WTC11 (cell line): ENCODE results near the gene PTPRU. TPM values are rescaled to one million over a fixed set of nuclear protein-coding genes. Genes with fewer than 3 reads are reported as not detected.

ENCODE experiments used
- ATAC-seq: fragments of 200-7000 bp; cut with Tn5 transposase; 2 replicates; pipeline ENCODE4 v1.10.0; 2021; ENCODE audit warnings: mild to moderate bottlenecking, moderate library complexity
- CTCF ChIA-PET: fragments of 300-600 bp; sonication (Branson Sonifier 250); formaldehyde crosslinking; loops from one replicate; lab custom pipeline; 2021; ENCODE audit warnings: antibody characterized with exemption; lab: Charles Lee
- POLR2A ChIA-PET: fragments of 350-600 bp; sonication (Branson Sonifier 250); formaldehyde crosslinking; loops from one replicate; lab custom pipeline; 2021; ENCODE audit warnings: antibody characterized with exemption; lab: Charles Lee
- DNase-seq: peaks from one replicate; pipeline ENCODE4 v3.0.0; 2021; ENCODE audit warnings: low spot score
- H3K27ac Mint-ChIP-seq: 2 replicates; pipeline ENCODE4 v1.8.0; 2021; ENCODE audit warnings: mixed read lengths
- H3K27me3 Mint-ChIP-seq: 2 replicates; pipeline ENCODE4 v1.8.0; 2021; ENCODE audit warnings: low read depth, mild to moderate bottlenecking, moderate library complexity, mixed read lengths
- H3K36me3 Mint-ChIP-seq: 2 replicates; pipeline ENCODE4 v1.8.0; 2021; ENCODE audit warnings: mixed read lengths
- H3K4me1 Mint-ChIP-seq: 2 replicates; pipeline ENCODE4 v1.8.0; 2022; ENCODE audit warnings: mixed read lengths
- H3K4me3 Mint-ChIP-seq: 2 replicates; pipeline ENCODE4 v1.8.0; 2021; ENCODE audit warnings: mild to moderate bottlenecking, moderate library complexity, mixed read lengths
- H3K9me3 Mint-ChIP-seq: 2 replicates; pipeline ENCODE4 v1.8.0; 2021; ENCODE audit warnings: mixed read lengths
- ELF4 ChIP-seq: sonication (generic); formaldehyde crosslinking; IDR thresholded peaks from 2 replicates; pipeline ENCODE4 v1.8.1; 2022; ENCODE audit warnings: low read depth, mild to moderate bottlenecking, moderate library complexity, missing genetic modification reagents
- ESRRA ChIP-seq: sonication (generic); formaldehyde crosslinking; IDR thresholded peaks from 2 replicates; pipeline ENCODE4 v1.8.1; 2022; ENCODE audit warnings: mild to moderate bottlenecking, missing genetic modification reagents, borderline replicate concordance
- FOXP1 ChIP-seq: sonication (generic); formaldehyde crosslinking; IDR thresholded peaks from 2 replicates; pipeline ENCODE4 v1.8.0; 2022; ENCODE audit warnings: missing genetic modification reagents, mild to moderate bottlenecking, moderate library complexity, borderline replicate concordance
- IRF1 ChIP-seq: sonication (generic); formaldehyde crosslinking; IDR thresholded peaks from 2 replicates; pipeline ENCODE4 v1.8.0; 2023; ENCODE audit warnings: missing genetic modification reagents
- JUN ChIP-seq: sonication (generic); formaldehyde crosslinking; IDR thresholded peaks from 2 replicates; pipeline ENCODE4 v1.8.0; 2023; ENCODE audit warnings: mild to moderate bottlenecking, missing genetic modification reagents
- KAT7 ChIP-seq: sonication (generic); formaldehyde crosslinking; IDR thresholded peaks from 2 replicates; pipeline ENCODE4 v1.8.1; 2023; ENCODE audit warnings: missing genetic modification reagents, mild to moderate bottlenecking, borderline replicate concordance
- NFATC4 ChIP-seq: fragments of 250-450 bp; sonication (Bioruptor Pico); IDR thresholded peaks from 2 replicates; pipeline ENCODE4 v1.9.0; 2021; ENCODE audit warnings: mild to moderate bottlenecking
- NFE2L1 ChIP-seq: sonication (generic); formaldehyde crosslinking; IDR thresholded peaks from 2 replicates; pipeline ENCODE4 v1.8.1; 2023; ENCODE audit warnings: missing genetic modification reagents
- NFYB ChIP-seq: sonication (generic); formaldehyde crosslinking; conservative IDR thresholded peaks from 2 replicates; pipeline ENCODE4 v1.8.0; 2022; ENCODE audit warnings: low read depth, missing genetic modification reagents
- PRDM15 ChIP-seq: sonication (generic); formaldehyde crosslinking; IDR thresholded peaks from 2 replicates; pipeline ENCODE4 v1.8.0; 2022; ENCODE audit warnings: missing genetic modification reagents
- RELA ChIP-seq: sonication (generic); formaldehyde crosslinking; IDR thresholded peaks from 2 replicates; pipeline ENCODE4 v1.8.1; 2022; ENCODE audit warnings: missing genetic modification reagents, mild to moderate bottlenecking, borderline replicate concordance
- RORB ChIP-seq: fragments of 250-450 bp; sonication (Bioruptor Pico); IDR thresholded peaks from 2 replicates; pipeline ENCODE4 v1.9.0; 2021; ENCODE audit warnings: mild to moderate bottlenecking
- SOX15 ChIP-seq: fragments of 250-450 bp; sonication (Bioruptor Pico); IDR thresholded peaks from 2 replicates; pipeline ENCODE4 v1.9.0; 2021; ENCODE audit warnings: mild to moderate bottlenecking
- TP53 ChIP-seq: sonication (generic); formaldehyde crosslinking; IDR thresholded peaks from 2 replicates; pipeline ENCODE4 v1.8.1; 2023; ENCODE audit warnings: mild to moderate bottlenecking, missing genetic modification reagents
- ZBTB21 ChIP-seq: sonication (generic); formaldehyde crosslinking; IDR thresholded peaks from 2 replicates; pipeline ENCODE4 v1.8.1; 2023; ENCODE audit warnings: mild to moderate bottlenecking, missing genetic modification reagents, borderline replicate concordance
- ZMAT4 ChIP-seq: fragments of 250-450 bp; sonication (Bioruptor Pico); IDR thresholded peaks from 2 replicates; pipeline ENCODE4 v1.9.0; 2021; ENCODE audit warnings: mild to moderate bottlenecking
- ZNF121 ChIP-seq: sonication (generic); formaldehyde crosslinking; IDR thresholded peaks from 2 replicates; pipeline ENCODE4 v1.8.0; 2023; ENCODE audit warnings: missing genetic modification reagents
- ZNF317 ChIP-seq: sonication (generic); formaldehyde crosslinking; IDR thresholded peaks from 2 replicates; pipeline ENCODE4 v1.8.1; 2023; ENCODE audit warnings: low read depth, mild to moderate bottlenecking, moderate library complexity, missing genetic modification reagents, borderline replicate concordance
- ZSCAN18 ChIP-seq: fragments of 250-450 bp; sonication (Bioruptor Pico); IDR thresholded peaks from 2 replicates; pipeline ENCODE4 v2.1.2; 2022; ENCODE audit warnings: mild to moderate bottlenecking, moderate library complexity
- total RNA-seq: library from RNA; stranded (reverse); gene quantifications from 3 replicates; pipeline ENCODE4 v1.2.3, GENCODE V29; 2021
- TF ChIP-seq, protein P1 (sequence below): fragments of 250-450 bp; sonication (Bioruptor Pico); IDR thresholded peaks from 2 replicates; pipeline ENCODE4 v1.9.0; 2021; ENCODE audit warnings: mild to moderate bottlenecking, borderline replicate concordance

PTPRU gene
- total RNA-seq, 1 experiment from 2014 or later: 75.4 TPM

DNA sequence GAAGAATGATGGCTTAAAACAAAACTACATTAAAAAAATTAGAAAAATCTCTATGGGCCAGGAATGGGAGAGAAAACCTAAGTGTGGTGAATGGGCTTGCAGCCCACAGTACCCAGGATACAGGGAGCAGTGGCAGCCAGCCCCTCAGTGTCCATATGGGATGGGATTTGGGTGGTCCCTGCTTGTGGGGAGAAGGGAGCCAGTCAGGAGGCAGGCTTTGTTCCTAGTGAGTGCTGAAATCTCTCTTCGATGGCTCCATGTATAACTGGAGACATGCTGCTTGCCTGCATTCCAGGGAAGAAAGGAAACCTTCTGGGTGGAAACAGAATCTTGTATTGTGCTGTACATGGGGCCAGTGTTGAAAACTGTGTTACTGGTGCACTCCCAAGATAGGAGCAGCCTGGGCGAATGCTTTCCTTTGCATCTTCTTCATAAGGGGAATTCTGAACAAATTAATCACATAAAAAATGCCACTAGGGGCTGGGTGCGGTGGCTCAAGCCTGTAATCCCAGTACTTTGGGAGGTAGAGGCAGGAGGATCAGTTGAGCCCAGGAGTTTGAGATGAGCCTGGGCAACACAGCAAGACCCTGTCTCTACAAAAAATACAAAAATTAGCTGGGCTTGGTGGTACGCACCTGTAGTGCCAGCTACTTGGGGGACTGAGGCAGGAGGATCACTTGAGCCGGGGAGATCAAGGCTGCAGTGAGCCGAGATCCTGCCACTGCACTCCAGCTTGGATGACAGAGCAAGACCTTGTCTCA, 36.0 kb downstream of the PTPRU start:
- H3K9me3 Mint-ChIP-seq: peaks cover 3% of the 10 kb centered on the region; the same call in 1 of the 2 replicates
- TF ChIP-seq SOX15 (CRISPR knock-in tag) (no peak), ZNF121 (peak; percentile 70; the same call in 1 of the 2 replicates), ZNF317 (no peak), RELA (CRISPR knock-in tag) (no peak)
- TF ChIP-seq, all 79 proteins: peak for 1
- ChIA-PET POLR2A (interaction anchor here (1.3 kb wide), 1 partner anchor 10 kb away, joined by 5 read pairs; no protein-coding TSS in a partner anchor), CTCF (interaction anchor here (1.0 to 3.6 kb wide), 3 partner anchors 12 to 431 kb away, joined by 3 to 13 read pairs (median 4); no protein-coding TSS in a partner anchor)
- DNase-seq: no peak
- Mint-ChIP-seq H3K36me3 (peaks cover 15% of the 10 kb centered on the region), H3K4me1 (peaks cover 24% of the 10 kb centered on the region), H3K27ac (peak overlapping the region; percentile 87), H3K4me3 (peak overlapping the region; percentile 48), H3K27me3 (no peaks in the 10 kb centered on the region)
- ATAC-seq: peak; percentile 31

DNA sequence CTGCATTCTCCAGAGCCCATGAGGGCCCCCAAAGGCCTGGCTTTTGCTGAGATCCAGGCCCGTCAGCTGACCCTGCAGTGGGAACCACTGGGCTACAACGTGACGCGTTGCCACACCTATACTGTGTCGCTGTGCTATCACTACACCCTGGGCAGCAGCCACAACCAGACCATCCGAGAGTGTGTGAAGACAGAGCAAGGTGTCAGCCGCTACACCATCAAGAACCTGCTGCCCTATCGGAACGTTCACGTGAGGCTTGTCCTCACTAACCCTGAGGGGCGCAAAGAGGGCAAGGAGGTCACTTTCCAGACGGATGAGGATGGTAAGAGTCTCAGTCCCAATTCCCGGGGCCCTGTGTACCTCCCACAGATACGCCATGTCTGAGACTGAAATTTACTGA, 39.1 kb downstream of the PTPRU start:
- DNase-seq (no peak), ATAC-seq (no peak)
- Mint-ChIP-seq H3K4me3 (no peak overlapping the region), H3K27me3 (no peaks in the 10 kb centered on the region), H3K4me1 (peaks cover 31% of the 10 kb centered on the region), H3K9me3 (peaks cover 3% of the 10 kb centered on the region; the same call in 1 of the 2 replicates), H3K36me3 (peaks cover 18% of the 10 kb centered on the region), H3K27ac (no peak overlapping the region)
- POLR2A ChIA-PET: no interaction called here
- CTCF ChIA-PET: no interaction called here
- no peak for TF ChIP-seq ZBTB21 (CRISPR knock-in tag)
- TF ChIP-seq FOXP1 (CRISPR knock-in tag): no peak
- TF ChIP-seq ESRRA (CRISPR knock-in tag): no peak

DNA sequence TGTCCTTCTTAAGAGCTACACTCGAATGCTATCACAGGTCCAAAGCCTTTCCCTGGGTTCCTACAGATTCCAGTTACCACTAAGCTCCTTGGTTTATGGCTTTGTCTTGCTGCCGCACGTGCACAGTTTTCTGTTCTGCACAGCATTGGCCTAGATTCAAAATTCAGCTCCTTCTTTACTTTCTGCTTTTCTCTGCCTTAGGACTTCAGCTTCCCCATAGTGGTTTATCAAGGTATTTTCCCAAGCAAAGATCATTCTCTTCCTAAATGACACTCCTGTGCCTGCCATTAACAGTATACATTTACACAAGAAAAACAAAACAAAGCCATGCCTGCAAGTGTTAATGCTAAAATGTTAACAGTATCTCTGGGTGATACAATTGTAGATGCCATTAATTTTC, 41.8 kb downstream of the PTPRU start:
- CTCF ChIA-PET: interaction anchor here (0.7 kb wide), 1 partner anchor 47 kb away, joined by 3 read pairs; no protein-coding TSS in a partner anchor

More for the DNA sequence above, 41.8 kb downstream of the PTPRU start:
- Mint-ChIP-seq H3K4me1 (peaks cover 16% of the 10 kb centered on the region), H3K9me3 (peaks cover 3% of the 10 kb centered on the region; the same call in 1 of the 2 replicates), H3K36me3 (peaks cover 18% of the 10 kb centered on the region), H3K27me3 (no peaks in the 10 kb centered on the region), H3K4me3 (no peak overlapping the region), H3K27ac (peak overlapping the region; percentile 38; the same call in 1 of the 2 replicates)
- ATAC-seq (no peak), DNase-seq (no peak)
- TF ChIP-seq NFYB (CRISPR knock-in tag): no peak
- TF ChIP-seq ELF4 (CRISPR knock-in tag): no peak
- TF ChIP-seq NFATC4: no peak
- TF ChIP-seq, protein P1, sequence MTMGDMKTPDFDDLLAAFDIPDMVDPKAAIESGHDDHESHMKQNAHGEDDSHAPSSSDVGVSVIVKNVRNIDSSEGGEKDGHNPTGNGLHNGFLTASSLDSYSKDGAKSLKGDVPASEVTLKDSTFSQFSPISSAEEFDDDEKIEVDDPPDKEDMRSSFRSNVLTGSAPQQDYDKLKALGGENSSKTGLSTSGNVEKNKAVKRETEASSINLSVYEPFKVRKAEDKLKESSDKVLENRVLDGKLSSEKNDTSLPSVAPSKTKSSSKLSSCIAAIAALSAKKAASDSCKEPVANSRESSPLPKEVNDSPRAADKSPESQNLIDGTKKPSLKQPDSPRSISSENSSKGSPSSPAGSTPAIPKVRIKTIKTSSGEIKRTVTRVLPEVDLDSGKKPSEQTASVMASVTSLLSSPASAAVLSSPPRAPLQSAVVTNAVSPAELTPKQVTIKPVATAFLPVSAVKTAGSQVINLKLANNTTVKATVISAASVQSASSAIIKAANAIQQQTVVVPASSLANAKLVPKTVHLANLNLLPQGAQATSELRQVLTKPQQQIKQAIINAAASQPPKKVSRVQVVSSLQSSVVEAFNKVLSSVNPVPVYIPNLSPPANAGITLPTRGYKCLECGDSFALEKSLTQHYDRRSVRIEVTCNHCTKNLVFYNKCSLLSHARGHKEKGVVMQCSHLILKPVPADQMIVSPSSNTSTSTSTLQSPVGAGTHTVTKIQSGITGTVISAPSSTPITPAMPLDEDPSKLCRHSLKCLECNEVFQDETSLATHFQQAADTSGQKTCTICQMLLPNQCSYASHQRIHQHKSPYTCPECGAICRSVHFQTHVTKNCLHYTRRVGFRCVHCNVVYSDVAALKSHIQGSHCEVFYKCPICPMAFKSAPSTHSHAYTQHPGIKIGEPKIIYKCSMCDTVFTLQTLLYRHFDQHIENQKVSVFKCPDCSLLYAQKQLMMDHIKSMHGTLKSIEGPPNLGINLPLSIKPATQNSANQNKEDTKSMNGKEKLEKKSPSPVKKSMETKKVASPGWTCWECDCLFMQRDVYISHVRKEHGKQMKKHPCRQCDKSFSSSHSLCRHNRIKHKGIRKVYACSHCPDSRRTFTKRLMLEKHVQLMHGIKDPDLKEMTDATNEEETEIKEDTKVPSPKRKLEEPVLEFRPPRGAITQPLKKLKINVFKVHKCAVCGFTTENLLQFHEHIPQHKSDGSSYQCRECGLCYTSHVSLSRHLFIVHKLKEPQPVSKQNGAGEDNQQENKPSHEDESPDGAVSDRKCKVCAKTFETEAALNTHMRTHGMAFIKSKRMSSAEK: no peak
- TF ChIP-seq NFE2L1 (CRISPR knock-in tag): no peak
- no peak for TF ChIP-seq KAT7 (CRISPR knock-in tag)
- no peak for TF ChIP-seq JUN
- no peak for TF ChIP-seq ZSCAN18 (CRISPR knock-in tag)
- TF ChIP-seq TP53 (CRISPR knock-in tag): no peak
- no peak for TF ChIP-seq ESRRA (CRISPR knock-in tag)
- TF ChIP-seq ZNF317: no peak
- no peak for TF ChIP-seq IRF1 (CRISPR knock-in tag)
- no peak for TF ChIP-seq PRDM15
- TF ChIP-seq ZMAT4 (CRISPR knock-in tag): no peak
- no peak for TF ChIP-seq RORB (CRISPR knock-in tag)
- POLR2A ChIA-PET: no interaction called here
